Stimulated activated CD8-positive, alpha-beta memory T cell treated with anti-CD3 and anti-CD28 coated beads, Interleukin-4, amount 100 ng/mL, for 1 hour (primary cell): ENCODE results near the gene GPC3.
"Not testable (repeated sequence)": the region's sequence is repeated elsewhere in the genome, so short reads cannot be mapped to it uniquely, and the experiment has no call there.

Experiments
- DNase-seq, 2 donors: peaks; one replicate each; pipeline ENCODE4 v3.0.0-alpha.2; 2020; ENCODE audit warnings: low read depth in 2 of 2, low spot score in 1 of 2

The GPC3 gene

DNA sequence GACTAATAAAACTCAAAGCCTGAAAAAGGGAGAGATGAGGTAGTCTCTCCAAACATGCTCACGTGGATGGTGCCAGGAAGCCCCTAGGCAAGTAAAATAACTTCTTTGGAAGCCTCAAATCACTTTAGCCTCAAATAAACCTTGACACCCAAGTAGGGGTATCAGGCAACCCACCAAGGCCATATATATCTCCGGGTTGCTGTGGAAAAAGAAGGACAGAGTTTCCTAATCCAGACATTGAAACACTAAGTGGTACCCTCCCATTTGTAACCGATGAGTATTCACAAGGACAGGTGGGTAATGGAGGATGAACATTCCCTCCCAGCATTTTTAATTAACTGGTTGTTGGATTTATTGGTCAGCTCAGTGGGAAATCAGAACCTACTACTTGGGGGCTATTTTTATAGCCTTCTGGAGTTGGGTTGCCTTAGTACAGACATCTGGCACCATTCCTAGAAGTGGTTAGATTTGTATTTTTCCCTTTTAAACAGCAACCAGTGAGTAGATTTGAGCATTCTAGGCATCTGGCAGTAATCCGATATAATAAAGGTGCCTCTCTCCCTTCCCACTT lies 87.7 kb downstream of the GPC3 start:
- DNase-seq, result no peak

DNA sequence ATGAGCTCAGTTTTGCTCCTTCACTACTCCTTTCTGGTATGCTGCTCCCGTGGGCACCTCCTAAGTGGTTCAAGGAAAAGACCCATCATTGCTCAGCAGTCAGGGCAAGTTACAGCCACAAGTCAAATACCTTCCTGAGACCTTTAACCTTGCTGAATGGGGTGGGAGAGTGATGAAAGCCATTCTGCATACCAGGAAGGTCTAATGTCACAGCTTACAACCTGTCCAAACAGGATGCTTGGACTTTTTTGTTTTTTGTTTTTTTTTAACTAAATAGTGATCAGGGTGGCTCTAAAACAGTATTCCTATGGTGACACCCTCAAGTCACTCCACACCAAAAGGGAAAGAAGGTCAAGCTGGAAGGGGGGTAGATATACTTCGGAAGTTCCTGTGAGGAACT lies 93.1 kb downstream of the GPC3 start:
- no peak for DNase-seq

DNA sequence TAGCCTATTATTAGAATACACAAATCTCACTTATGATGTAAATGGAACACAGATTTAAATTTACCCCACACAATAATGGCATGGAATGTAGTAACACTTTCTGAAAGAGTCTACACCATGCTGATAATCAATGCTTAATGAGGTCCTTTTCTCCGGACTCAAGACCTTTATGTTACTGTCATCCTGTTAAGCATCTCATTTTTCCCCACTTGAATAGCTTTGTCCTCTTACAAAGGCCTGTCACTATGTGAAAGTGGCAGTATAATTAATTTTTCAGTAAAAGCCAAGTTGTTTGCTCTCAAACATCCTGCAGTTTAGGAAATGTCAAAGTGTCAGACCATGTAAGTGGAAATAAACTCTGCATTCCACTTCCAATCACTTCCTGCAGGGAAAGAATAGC lies 96.4 kb downstream of the GPC3 start:
- no peak for DNase-seq

DNA sequence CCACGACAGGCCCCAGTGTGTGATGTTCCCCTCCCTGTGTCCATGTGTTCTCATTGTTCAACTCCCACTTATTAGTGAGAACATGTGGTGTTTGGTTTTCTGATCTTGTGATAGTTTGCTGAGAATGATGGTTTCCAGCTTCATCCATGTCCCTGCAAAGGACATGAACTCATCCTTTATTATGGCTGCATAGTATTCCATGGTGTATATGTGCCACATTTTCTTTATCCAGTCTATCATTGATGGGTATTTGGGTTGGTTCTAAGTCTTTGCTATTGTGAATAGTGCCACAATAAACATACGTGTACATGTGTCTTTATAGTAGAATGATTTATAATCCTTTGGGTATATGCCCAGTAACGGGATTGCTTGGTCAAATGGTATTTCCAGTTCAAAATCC lies 97.3 kb downstream of the GPC3 start:
- not testable (repeated sequence) for DNase-seq

DNA sequence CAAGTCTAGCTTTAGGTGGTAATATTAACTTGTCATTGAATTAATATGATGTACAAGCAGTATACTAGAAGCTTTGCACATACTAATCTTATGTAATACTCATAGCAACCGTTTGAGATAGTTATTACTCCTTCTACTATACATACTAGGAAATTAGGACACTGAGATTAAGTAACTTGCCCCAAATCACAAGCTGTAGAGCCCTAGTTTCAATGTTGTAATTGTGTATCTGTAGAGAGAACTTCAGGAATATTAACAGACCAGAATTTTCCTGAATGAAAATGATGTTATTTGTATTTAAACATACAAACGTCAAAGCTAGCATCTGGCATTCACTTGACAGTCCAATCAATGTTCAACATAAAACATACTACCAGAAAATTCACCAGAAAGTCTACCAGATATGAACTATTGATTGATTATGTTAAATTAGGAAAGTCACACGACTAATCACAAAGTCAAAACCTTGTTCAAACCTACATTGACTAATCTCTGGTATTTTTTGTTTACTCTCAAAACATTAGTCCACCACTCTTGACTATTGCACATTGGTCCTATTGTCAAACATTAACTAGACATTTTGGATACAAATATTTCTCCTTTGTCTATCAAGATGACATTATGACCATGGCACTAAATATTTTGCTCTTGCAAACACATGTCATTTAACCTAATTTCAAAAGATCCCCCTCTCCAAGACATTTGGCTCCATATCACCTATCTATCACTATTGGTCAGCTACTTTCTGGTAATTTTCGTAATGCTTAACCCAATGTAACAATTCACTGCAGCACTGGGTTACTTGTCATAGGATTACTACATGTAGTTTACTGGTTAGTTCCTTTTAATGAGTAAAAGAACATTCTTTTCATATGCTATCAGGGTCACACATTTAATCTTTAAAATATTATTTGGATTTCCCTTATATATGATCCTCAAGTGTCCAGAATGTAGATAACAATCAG lies 100.7 kb downstream of the GPC3 start:
- DNase-seq, result no peak

DNA sequence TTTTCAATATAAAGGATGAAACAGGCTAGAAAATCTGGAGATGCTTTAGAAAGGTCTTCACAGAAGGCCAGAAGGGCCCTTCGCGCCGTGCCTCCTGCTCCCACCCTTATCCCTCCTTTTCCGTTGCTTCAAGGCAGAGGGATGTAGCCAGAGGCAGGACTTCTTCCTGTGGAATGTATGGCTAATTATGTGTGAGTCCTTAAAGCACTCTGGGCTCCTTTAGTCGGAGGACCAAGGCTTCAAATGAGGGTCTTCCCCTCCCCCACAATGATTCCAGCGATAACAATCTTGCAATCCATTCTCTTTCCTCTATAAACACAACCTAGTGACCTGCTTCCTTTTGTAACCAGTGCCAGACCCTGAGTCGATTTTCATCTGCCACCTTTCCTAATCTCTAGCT lies 103.5 kb downstream of the GPC3 start:
- no peak for DNase-seq

DNA sequence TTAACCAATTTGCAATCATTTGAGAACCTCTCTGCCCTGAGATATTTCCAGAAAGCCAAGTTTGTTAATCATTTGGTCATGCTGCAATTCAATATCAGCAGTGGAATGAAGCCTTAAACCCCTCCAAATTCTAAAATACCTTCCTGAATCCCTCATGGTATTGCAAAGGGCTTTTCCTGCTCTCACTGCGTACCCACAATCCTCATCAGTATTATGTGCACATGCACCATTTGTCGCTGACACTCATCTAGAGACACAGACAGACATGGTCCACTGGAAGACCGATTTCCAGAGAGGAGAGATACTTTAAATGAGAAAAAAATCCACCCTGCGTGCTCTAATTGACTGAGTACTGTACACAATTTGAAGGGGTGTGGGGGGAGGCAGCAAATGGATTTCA lies 104.4 kb downstream of the GPC3 start:
- DNase-seq, result no peak

DNA sequence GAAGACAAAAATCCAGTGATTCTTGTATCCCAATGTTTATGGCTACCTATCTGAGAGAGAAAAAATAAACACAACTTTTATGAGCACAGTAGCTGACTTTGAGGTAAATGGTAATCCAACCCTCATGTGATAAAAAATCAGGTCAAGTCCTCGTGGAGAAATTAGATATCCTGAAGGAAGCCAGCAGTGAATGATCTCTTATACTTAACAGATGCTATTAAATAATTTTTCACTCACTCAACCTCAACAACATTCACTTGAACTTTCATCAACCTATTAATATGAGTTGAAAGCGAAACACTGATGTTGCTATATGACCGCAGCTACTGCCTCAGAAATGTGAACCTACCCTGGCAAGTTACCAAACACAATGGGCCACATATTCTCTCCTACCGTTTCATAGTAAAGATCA lies 105.4 kb downstream of the GPC3 start:
- DNase-seq, result no peak

DNA sequence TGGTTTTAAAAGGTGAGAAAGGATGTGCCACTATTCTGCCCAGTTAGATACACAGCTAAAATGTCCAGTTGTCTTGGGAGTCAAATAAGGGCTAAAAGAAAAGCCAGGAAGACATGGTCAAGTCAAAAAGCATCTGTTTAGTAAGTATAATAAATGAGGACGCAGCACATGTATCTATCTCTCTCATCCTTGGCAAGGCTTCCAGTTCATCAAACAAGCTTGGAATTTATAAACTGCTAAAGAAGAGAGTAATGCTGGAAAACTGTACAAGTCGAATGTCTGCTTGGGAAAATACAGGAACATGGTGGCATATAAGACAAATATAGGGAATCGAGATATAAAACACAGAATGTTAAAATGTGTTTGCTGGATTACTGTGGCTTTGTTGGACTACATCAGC lies 106.7 kb downstream of the GPC3 start:
- DNase-seq, result no peak

DNA sequence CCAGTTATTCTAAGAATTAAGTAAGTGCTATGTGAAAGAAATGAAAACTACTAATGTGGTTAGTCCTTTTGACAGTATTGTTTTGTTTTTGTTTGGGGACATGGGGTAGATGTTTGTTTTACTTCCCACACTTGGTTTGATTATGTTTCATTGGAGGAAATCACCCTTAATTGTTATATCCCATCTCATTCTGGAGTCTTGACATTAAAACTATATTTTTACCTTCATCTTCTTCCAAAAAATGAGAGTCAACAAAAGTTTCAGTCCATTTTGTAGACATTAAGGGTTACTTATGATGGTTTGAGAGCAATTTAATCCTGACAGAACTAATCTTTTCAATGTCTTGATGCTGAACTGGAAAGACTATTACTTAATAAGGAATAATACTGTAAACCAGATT lies 108.7 kb downstream of the GPC3 start:
- DNase-seq, result no peak

DNA sequence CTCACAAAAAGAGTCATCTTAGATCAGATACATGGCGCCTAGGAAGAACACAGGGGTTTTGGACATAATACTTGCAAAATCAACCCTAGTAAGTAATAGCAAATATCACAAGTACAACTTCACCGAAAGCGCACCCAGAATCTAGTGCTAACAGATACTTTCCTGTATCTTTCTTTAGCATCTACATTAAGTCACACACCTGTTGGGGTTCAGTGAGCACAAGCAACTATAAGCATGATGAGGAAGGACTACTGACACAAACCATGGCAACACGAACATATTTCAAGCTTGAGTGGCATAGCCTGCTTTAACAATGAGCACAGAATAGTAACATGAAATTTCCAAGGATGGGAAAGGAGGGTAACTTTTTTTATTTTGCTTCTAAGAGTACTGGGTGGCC lies 116.1 kb downstream of the GPC3 start:
- no peak for DNase-seq

DNA sequence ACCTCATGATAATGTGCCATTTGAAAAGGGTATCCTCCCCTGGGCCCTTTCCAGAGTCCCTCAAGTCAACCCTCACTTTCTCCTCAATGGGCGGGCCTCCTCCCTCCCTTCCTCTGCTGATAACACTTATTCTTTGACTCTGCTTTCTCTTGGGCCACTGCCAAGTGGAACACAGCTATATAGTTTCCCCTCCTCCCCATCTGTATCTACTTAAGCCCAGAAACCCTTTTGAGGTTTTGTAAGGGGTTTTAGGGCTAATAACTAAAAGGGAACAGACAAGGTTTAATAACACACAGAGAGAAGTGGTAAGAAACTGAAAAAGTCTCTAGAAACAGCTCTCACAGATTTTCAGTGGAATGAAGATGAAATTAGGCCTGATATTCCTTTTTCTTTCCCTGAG lies 116.7 kb downstream of the GPC3 start:
- no peak for DNase-seq

DNA sequence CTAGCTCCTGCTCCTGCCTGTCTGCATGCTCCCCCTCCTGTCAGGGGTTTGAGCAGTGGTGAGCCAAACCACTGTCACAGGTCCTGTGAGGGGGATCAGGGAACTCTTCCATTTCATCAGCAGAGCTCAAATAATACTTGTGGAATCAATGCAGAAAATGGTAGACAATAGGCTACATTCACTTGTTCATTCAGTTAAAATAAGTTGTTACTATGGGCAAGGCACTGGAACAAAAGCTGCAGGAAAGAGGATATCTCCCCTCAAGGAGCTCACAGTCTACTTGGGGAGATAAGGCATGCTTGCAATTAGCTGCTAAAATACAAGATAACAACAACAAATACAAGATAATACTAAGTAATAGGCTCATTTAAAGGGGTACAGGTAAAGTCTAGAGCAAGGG lies 117.1 kb downstream of the GPC3 start:
- no peak for DNase-seq

DNA sequence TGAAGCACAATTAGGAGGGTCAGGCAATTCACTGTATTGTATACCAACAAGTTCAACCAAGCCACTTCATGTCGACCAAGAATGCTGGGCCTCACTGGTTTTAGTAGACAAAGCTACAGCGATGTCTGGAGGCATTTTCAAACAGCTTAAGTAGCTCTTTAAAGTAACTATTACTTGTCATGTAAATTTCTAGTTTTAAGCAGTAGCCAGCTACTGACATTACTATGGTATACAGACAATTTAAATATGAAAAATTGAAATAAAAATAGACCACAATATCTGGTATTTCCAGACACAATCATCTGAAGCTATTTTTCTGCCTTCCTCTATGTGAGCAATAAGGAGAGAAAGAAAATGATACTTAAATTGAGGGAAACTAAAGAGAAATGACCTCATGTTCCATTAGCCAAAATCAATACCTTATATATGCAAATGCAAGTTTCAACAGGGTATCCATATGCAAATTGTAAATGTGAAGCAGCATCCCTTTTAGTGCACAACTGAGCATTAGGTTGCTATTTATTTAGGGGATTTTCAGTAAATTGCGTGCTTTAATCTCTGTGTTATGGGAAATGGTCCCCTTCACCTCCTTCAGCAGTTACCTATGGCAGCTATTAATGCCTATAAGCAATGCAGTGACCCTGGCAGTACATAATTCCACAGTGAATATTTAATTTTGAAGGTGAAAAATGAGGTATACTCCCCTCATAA lies 119.5 kb downstream of the GPC3 start:
- DNase-seq, result no peak

DNA sequence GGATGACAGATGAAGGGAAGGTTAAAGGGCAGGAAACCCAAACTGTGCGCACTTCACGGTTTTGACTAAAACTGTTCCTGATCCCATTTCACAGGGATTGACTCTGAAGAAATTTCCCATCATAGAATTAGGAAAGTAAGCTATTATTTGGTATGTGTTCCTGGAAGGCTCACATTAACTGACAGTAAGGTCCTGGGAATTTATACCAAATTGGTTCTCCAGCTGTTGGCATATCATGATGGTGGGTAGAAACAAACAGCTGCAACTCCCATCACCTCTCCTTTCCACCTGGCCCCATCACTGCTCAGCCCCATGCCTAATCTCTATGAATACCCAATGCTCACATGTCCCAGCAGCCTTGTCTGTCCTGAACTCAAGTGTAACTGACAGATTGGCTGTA lies 121.2 kb downstream of the GPC3 start:
- DNase-seq, result no peak

DNA sequence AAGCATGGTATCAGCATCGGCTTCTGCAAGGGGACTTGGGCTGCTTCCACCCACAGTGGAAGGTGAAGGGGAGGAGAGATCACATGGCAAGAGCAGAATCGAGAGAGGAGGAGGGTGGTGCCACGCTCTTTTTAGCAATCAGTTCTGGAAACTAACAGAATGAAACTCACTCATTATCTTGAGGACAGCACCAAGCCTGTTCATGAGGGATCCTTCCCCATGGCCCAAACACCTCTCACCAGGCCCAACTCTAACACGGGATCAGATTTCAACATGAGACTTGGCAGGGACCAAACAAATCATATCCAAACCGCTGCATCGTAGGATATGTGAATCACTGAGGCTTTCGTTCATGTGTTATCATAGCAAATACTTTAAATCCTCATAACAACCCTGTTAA lies 125.5 kb downstream of the GPC3 start:
- DNase-seq, result no peak

DNA sequence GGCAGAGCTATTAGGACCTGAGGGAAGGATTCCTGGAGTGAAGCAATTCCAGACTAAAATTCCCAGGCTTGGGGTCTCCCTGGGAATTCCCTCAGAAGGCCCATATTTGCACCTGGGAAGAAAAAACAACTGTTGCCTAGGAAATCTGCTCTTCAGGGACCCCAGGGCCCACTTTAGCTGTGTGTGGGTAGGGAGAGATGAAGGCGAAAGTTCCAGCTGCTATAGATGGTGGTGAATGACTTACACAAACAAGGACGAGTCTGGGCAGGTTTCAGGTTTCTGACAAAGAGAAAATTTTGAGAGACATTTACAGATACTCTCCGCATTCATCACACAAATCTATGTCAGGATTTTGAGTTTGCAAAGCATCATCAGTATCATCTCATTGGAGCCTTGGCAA lies 126.1 kb downstream of the GPC3 start:
- no peak for DNase-seq

DNA sequence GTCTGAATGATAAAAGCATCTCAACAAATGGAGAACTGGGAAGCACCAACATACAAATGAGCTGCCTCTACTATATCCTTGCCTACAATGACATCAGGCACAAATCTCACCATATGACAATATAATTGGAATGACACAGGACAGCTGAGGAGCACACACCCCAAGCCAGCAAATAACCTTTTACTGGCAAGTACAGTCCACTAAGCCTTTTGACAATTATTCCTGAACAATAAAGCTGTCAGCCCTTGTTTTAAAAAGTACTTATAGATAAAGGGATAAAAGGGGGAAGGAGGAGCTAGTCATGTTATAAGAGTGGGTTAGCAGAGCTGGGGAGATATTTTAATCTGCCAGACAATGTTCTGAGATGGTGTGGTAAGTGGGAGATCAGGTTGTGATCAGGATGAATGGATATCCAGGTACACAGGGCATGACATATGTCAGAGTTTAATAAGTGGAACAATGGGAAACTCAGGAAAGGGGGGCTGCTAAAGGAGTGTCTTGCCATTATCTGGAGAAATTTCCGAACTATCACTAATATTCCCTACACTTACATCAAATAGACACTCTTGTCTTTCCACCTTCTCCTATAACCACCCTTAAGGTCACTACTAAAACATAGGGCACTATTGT lies 127.6 kb downstream of the GPC3 start:
- DNase-seq, result no peak

DNA sequence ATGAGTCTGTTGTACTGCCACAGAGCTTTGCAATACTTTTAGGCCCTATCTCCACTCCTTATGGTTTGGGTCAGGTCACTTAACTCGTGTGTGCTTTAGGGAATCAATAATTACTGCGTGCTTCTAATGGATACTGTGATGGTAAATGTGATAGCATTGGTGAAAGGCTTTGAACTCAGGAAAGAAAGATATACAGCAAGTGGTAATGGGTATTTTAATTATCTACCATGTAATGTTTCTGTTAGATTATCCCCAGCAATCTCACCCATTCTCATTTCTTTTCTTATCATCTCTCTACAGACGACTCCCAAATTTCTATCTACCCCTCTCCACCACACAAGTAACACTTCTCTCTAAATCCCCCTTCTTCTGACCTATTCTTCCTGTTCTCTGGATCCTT lies 128.6 kb downstream of the GPC3 start:
- DNase-seq, result no peak

DNA sequence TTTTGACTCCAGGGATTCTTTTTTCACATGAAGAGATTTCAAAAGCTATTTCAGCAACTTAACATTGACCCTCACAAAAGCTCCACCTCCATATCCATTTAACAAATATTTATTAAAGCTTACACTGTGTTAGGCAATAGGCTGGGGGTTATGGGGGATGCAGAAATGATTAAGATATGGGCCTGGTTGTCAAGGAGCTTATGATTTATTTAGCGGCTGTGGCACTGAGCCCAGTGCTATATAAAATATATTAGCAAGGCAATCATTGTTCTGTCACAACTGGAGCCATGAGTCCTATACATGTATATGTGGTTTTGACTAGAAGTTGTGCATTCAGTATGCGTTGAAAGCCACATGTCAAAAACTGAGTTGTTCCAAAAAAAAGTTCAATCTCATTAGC lies 131.1 kb downstream of the GPC3 start:
- DNase-seq, result no peak

DNA sequence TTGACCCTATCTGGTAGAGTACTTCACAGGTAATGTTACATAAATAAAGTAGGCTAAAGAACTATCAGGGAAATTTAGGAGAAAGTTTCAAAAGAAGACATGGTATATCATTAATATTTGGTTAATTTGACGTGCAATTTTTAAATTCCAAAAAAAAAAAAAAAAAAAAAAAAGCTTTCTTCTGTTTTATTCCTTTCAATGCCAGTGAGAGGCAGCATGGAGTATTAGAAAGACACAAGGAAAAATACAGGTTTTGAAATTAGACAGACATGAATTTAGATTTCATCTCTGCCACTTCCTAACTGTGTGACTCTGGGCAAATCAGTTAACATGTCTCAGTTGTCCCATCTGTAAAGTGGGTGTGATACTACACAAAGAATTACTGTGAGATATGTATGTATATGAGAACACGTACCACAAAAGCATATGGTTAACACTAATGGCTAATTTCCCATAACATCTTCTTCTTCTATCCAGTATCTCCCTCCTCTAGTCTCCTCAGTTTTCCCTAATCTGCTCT lies 132.5 kb downstream of the GPC3 start:
- DNase-seq, result no peak

DNA sequence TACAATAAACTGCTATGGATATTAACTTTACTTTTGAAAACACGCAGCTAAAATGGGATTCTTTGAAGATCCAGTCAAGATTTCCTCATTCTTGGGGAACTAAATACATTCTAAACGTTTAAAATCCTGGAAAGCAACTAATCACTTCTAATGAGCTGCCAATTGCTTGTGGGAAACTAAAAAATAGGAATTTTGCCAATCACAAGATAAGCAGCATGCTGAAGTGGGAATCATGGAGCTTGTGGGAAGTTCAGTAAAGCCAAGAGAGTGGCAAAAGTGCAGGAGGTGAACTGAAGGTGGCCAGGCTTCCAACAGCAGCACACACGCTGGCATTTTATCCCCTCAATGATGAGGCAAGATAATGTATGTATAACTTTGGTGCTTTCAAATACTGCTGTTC lies 133.0 kb downstream of the GPC3 start:
- no peak for DNase-seq
